Heart left ventricle (tissue), 16 donors: Measurements from ENCODE around the gene KISS1R. TPM values are rescaled to one million over a fixed set of nuclear protein-coding genes. Genes with fewer than 3 reads are reported as not detected.
"Not testable (repeated sequence)": the region's sequence is repeated elsewhere in the genome, so short reads cannot be mapped to it uniquely, and the experiment has no call there.

Experiments used
- ATAC-seq, 4 donors: fragments of 200-7000 bp; cut with Tn5 transposase; one replicate each; pipeline ENCODE4 v1.9.1; 2020 to 2022; ENCODE audit warnings: moderate library complexity in 4 of 4, mild to moderate bottlenecking in 3 of 4, moderate number of reproducible peaks in 1 of 4
- DNase-seq, 5 donors: peaks; one replicate each; pipeline ENCODE4 v3.0.0-alpha.2; 2020
- H3K27ac ChIP-seq, 12 donors: fragments of 200-600 bp; sonication (generic) in 4 of 12; one replicate each; pipeline versions ENCODE4 v1.5.0 to v1.8.0; 2016 to 2022; ENCODE audit warnings: mild to moderate bottlenecking in 2 of 12
- H3K27me3 ChIP-seq, 9 donors: fragments of 200-600 bp; sonication (generic) in 2 of 9; one replicate each; pipeline versions ENCODE4 v1.5.1 to v1.8.0; 2016 to 2022; ENCODE audit warnings: mild to moderate bottlenecking in 3 of 9
- H3K36me3 ChIP-seq, 9 donors: fragments of 200-600 bp; sonication (generic) in 2 of 9; one replicate each; pipeline versions ENCODE4 v1.5.0 to v1.8.0; 2018 to 2022; ENCODE audit warnings: mild to moderate bottlenecking in 2 of 9
- H3K4me1 ChIP-seq, 12 donors: fragments of 200-600 bp; sonication (generic) in 4 of 12; one replicate each; pipeline versions ENCODE4 v1.5.0 to v1.8.0; 2016 to 2022; ENCODE audit warnings: mild to moderate bottlenecking in 3 of 12
- H3K4me3 ChIP-seq, 12 donors: fragments of 200-600 bp; sonication (generic) in 4 of 12; one replicate each; pipeline versions ENCODE4 v1.5.0 to v1.8.0; 2017 to 2022; ENCODE audit warnings: mild to moderate bottlenecking in 9 of 12, moderate library complexity in 4 of 12
- H3K9me3 ChIP-seq, 12 donors: fragments of 200-600 bp; sonication (generic) in 4 of 12; one replicate each; pipeline versions ENCODE4 v1.5.0 to v1.8.0; 2016 to 2022; ENCODE audit warnings: mild to moderate bottlenecking in 1 of 12
- POLR2A ChIP-seq, 2 donors: fragments of 450-650 bp; IDR thresholded peaks; one replicate each; pipeline ENCODE4 v1.6.1; 2017; ENCODE audit warnings: antibody characterized with exemption in 2 of 2, mild to moderate bottlenecking in 2 of 2, moderate library complexity in 2 of 2
- WGBS, 4 donors: extraction: QIAGEN DNeasy Blood & Tissue Kit in 2 of 4; methylation state at CpG; one replicate each; pipeline versions ENCODE4 v1.1.5 to v1.1.7; 2013 to 2018; 5-methylcytosine and 5-hydroxymethylcytosine counted together
- intact Hi-C, 10 donors: fragments of 100-400 bp; cut with DNase I; formaldehyde crosslinking; loops; one replicate each; pipeline versions ENCODE4 v1.11.1 to v1.14.2; 2022
- polyA plus RNA-seq, 2 donors: library from polyadenylated mRNA; stranded (reverse); fragments of 200-250 nt; gene quantifications; one replicate each; pipeline ENCODE4 v1.2.3, GENCODE V29; 2013
- total RNA-seq, 9 donors: library from RNA; depleted of rRNA in 2 of 9; stranded (reverse); fragments of >200 nt in 2 of 9; fragmentation: NEBNext Ultra II Directional in 3 of 9; extraction: Animal tissue kit (Norgen Biotek cat#: 25700) in 3 of 9; gene quantifications; one replicate each; pipeline versions ENCODE4 v1.1.0 to v1.2.4, GENCODE V29; 2016 to 2023
- TF ChIP-seq, protein P1 (sequence below), 12 donors: fragments of 200-600 bp; sonication (generic) in 4 of 12; IDR thresholded peaks; one replicate each; pipeline versions ENCODE4 v1.5.0 to v1.8.0; 2018 to 2022; ENCODE audit warnings: antibody characterized with exemption in 12 of 12, mild to moderate bottlenecking in 5 of 12
- donor health status: ischemic (EF 13 %, LVEDD 7.1; RV severe dilation, severe dysfunction).
- donor health status: healthy with polysubstance abuse.
- donor health status: DM: no; HTN: yes; CAD: no.
- donor health status: DM: no; HTN: no; CAD: no.
- donor health status: ischemic (EF 25% LVEDD 6.9; RV normal size, moderate dysfunction).
- donor health status: ischemic (EF 25% LVEDD 5.7; RV mildly dilated, moderate dysfunction).
- donor health status: healthy.
- donor health status: DM: yes; HTN: yes; CAD: no.
- donor health status: ischemic (EF 35%, LVEDD 5.7; RV mildly dilated, moderate dysfunction).
- donor health status: nonischemic (EF 11% LVEDD 7.7; RV severe dilation, severe dysfunction).
- donor health status: DM: yes; HTN: yes; CAD: no.
- donor health status: PGD.
- donor health status: ischemic (EF 29% LVEDD 5.4; RV normal size, mild dysfunction).
- donor health status: nonischemic (EF 23%, LVEDD 6.1; RV moderate dilation, normal function).

Gene KISS1R
- total and polyA plus RNA-seq, 11 donors = not detected

DNA sequence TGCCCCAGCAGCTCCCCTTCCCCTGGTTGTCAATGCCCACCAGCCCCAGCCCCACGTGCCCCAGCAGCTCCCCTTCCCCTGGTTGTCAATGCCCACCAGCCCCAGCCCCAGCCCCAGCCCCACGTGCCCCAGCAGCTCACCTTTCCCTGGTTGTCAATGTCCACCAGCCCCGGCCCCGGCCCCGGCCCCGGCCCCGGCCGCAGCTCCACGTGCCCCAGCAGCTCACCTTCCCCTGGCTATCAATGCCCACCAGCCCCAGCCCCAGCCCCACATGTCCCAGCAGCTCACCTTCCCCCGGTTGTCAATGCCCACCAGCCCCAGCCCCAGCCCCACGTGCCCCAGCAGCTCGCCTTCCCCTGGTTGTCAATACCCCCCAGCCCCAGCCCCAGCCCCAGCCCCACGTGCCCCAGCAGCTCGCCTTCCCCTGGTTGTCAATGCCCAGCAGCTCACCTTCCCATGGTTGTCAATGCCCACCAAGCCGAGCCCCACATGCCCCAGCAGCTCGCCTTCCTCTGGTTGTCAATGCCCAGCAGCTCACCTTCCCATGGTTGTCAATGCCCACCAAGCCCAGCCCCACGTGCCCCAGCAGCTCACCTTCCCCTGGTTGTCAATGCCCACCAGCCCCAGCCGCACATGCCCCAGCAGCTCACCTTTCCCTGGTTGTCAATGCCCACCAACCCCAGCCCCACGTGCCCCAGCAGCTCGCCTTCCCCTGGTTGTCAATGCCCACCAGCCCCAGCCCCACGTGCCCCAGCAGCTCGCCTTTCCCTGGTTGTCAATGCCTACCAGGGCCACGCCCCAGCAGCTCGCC lies 38.2 kb upstream of the KISS1R start:
- ATAC-seq, H3K9me3 ChIP-seq, DNase-seq, H3K4me3 ChIP-seq, H3K4me1 ChIP-seq, H3K27me3 ChIP-seq, H3K27ac ChIP-seq: not testable (repeated sequence)
- intact Hi-C loops = loop anchor here in 1 of 10 donors (5.0 kb wide), 1 partner anchor 38 kb away; the partner anchor contains the start of gene KISS1R
- WGBS, 4 donors = 86 to 94% (median 90%) methylated on average over 15 to 24 of the region's 24 CpGs
- peaks cover 0 to 75% (median 66%) of the 10 kb centered on the region in 9 donors for H3K36me3 ChIP-seq

DNA sequence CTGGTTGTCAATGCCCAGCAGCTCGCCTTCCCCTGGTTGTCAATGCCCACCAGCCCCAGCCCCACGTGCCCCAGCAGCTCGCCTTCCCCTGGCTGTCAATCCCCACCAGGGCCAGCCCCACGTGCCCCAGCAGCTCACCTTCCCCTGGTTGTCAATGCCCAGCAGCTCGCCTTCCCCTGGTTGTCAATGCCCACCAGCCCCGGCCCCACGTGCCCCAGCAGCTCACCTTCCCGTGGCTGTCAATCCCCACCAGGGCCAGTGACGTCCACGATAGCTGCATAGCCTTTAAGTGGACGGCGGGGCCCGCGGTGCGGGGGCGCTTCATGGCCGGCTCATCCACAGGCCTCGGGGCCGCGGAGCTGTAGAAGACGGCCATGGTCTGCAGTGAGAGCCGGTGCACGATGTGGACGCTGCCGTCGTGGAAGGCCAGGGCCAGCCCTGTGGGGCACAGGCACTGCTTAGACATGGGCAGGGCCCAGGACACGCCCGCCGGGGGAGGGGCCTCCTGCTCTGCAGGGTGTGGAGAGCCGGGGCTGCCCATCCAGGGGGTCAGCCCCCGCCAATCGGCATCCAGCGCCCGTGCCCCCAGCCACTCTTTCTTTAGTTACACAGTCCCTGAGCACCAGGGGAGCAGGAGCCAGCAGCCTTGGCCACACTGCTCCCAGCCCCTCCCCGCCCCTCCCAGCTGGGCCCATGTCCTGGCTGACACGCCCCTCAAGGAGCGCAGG lies 37.3 kb upstream of the KISS1R start:
- ATAC-seq = no peak
- H3K4me3 ChIP-seq = no peak overlapping the region
- WGBS, 4 donors = 89 to 91% (median 90%) methylated on average over 11 to 37 of the region's 37 CpGs
- H3K27me3 ChIP-seq = no peaks in the 10 kb centered on the region
- no peak for DNase-seq
- no peak for TF ChIP-seq POLR2A (IDR thresholded peaks at IDR 0.05)
- TF ChIP-seq, protein P1, sequence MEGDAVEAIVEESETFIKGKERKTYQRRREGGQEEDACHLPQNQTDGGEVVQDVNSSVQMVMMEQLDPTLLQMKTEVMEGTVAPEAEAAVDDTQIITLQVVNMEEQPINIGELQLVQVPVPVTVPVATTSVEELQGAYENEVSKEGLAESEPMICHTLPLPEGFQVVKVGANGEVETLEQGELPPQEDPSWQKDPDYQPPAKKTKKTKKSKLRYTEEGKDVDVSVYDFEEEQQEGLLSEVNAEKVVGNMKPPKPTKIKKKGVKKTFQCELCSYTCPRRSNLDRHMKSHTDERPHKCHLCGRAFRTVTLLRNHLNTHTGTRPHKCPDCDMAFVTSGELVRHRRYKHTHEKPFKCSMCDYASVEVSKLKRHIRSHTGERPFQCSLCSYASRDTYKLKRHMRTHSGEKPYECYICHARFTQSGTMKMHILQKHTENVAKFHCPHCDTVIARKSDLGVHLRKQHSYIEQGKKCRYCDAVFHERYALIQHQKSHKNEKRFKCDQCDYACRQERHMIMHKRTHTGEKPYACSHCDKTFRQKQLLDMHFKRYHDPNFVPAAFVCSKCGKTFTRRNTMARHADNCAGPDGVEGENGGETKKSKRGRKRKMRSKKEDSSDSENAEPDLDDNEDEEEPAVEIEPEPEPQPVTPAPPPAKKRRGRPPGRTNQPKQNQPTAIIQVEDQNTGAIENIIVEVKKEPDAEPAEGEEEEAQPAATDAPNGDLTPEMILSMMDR (IDR thresholded peaks at IDR 0.05) = no peak
- intact Hi-C loops = loop anchor here in 1 of 10 donors (5.0 kb wide), 1 partner anchor 37 kb away; the partner anchor contains the start of gene KISS1R
- H3K27ac ChIP-seq = no peak overlapping the region
- peaks cover 0 to 75% (median 66%) of the 10 kb centered on the region in 9 donors for H3K36me3 ChIP-seq
- no peaks in the 10 kb centered on the region for H3K9me3 ChIP-seq
- no peaks in the 10 kb centered on the region for H3K4me1 ChIP-seq

DNA sequence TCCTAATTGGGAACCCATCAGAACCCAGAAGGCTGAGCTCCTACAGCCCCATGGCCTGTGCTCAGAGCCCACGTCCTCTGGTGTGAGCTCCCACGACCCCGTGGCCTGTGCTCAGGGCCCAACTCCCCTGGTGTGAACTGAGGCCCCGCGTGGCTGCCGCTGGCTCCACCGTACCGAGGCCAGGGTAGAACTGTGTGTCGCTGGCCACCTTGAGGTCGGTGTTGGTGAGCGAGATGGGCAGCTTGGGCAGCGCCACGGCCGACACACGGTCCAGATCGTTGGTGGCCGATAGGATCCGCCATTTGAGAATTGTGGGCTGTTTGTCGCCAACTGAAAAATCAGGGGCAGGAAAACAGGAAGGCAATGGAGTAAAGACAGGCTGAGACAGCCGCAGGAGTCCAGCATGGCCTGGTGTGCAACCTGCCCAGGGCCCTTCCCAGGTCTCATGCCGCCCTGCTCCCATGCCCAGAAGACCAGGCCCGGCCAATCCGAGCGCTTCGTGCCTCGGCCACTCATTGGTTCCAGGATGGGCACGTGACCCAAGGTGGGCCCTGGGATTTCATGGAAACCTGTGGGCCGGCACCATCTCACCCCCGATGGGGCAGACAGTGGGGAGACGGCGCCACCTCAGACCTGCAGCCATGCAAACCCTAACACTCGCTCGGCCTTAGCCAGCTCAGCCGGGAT lies 35.6 kb upstream of the KISS1R start:
- Histone ChIP-seq H3K27ac (no peak overlapping the region), H3K4me1 (no peaks in the 10 kb centered on the region), H3K9me3 (no peaks in the 10 kb centered on the region), H3K27me3 (no peaks in the 10 kb centered on the region), H3K36me3 (peaks cover 3 to 75% (median 66%) of the 10 kb centered on the region in 9 donors), H3K4me3 (no peak overlapping the region)
- WGBS, 4 donors = 98% methylated on average over 22 to 34 of the region's 34 CpGs
- ATAC-seq (no peak), DNase-seq (no peak)
- intact Hi-C loops = no loop called here
- no peak for TF ChIP-seq POLR2A (IDR thresholded peaks at IDR 0.05)
- TF ChIP-seq, protein P1 (IDR thresholded peaks at IDR 0.05) = no peak

DNA sequence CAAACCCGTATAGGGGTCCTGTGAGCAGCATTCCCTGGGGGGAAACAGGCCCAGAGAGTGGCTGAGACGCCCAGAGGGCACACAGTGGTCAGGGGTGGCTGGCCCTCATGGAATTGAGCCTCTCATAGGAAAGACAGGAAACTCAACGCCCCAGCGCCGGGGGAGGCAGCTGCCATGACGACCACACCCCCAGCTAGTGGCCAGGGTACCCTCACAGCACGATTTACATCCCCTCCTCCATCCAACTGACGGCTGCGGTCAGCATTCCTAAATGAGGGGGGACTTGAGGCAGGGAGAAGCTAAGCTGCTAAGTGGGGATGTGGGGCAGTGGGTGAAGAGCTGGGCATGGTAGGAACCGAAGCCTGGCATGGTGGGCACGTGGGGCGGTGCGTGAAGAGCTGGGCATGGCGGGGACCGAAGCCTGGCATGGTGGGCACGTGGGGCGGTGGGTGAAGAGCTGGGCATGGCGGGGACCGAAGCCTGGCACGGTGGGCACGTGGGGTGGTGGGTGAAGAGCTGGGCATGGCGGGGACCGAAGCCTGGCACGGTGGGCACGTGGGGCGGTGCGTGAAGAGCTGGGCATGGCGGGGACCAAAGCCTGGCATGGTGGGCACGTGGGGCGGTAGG lies 34.1 kb upstream of the KISS1R start:
- no peaks in the 10 kb centered on the region for H3K4me1 ChIP-seq
- H3K36me3 ChIP-seq = peaks cover 0 to 79% (median 71%) of the 10 kb centered on the region in 9 donors
- ATAC-seq = no peak
- no peaks in the 10 kb centered on the region for H3K9me3 ChIP-seq
- DNase-seq = no peak
- no peaks in the 10 kb centered on the region for H3K27me3 ChIP-seq
- H3K4me3 ChIP-seq = no peak overlapping the region
- intact Hi-C loops = no loop called here
- H3K27ac ChIP-seq = no peak overlapping the region
- TF ChIP-seq POLR2A (IDR thresholded peaks at IDR 0.05) = no peak
- TF ChIP-seq, protein P1 (IDR thresholded peaks at IDR 0.05) = no peak
- WGBS, 4 donors = 86 to 95% (median 94%) methylated on average over 28 to 30 of the region's 30 CpGs
